Measurements from ENCODE around the gene KHSRP. TPM values are rescaled to one million over a fixed set of nuclear protein-coding genes. Genes with fewer than 3 reads are reported as not detected.

KHSRP gene
- total and polyA plus RNA-seq, 2 donors (not counting 1 experiment from before 2014, with no cell fraction given): 79.6 to 205 TPM

- TF ChIP-seq CTCF (IDR thresholded peaks at IDR 0.05): no peak
- TF ChIP-seq EZH2 (IDR thresholded peaks at IDR 0.05; ENCODE audit: borderline replicate concordance, insufficient read depth, low read depth, low read length, poor library complexity, severe bottlenecking): no peak
- ChIA-PET CTCF (no interaction called here), POLR2A (no interaction called here)
- peaks cover 4% of the 10 kb centered on the region for H3K79me2 ChIP-seq (ENCODE audit: control insufficient read depth, insufficient read depth, low read length)
- no peaks in the 10 kb centered on the region for H3K27me3 Mint-ChIP-seq
- no peak for ATAC-seq (ENCODE audit: low read depth)
- H3K4me2 ChIP-seq (replicated peaks; ENCODE audit: low read depth, low read length, poor library complexity, severe bottlenecking): no peak overlapping the region
- no peak overlapping the region for H3K27ac Mint-ChIP-seq
- H3K9ac ChIP-seq (ENCODE audit: low read length): no peak overlapping the region
- no peak for DNase-seq
- peaks cover 1 to 72% of the 10 kb centered on the region in 2 experiments for H3K36me3 ChIP-seq (replicated peaks in 1 of 2; ENCODE audit: control extremely low read depth in 1 of 2, control insufficient read depth in 1 of 2, extremely low read depth in 1 of 2, insufficient read depth in 2 of 2, low read length in 1 of 2)
- no peak overlapping the region for H2AFZ ChIP-seq (ENCODE audit: insufficient read depth, low read depth, low read length, poor library complexity, severe bottlenecking)
- no peaks in the 10 kb centered on the region for H3K4me1 ChIP-seq (ENCODE audit: control insufficient read depth in 2 of 2, insufficient read depth in 2 of 2, low read length in 2 of 2)
- H3K27ac ChIP-seq (ENCODE audit: low read length in 2 of 2): no peak overlapping the region
- intact Hi-C loops (cut with micrococcal nuclease): no loop called here
- H3K27me3 ChIP-seq (replicated peaks in 1 of 4; ENCODE audit: control extremely low read depth in 1 of 4, control insufficient read depth in 3 of 4, insufficient read depth in 4 of 4, low read length in 3 of 4): no peaks in the 10 kb centered on the region
- H3K9me3 Mint-ChIP-seq (ENCODE audit: insufficient read depth): peaks cover 3% of the 10 kb centered on the region
- H3K9me3 ChIP-seq (ENCODE audit: control extremely low read depth in 1 of 3, control insufficient read depth in 2 of 3, insufficient read depth in 1 of 3, low read length in 2 of 3): peaks cover 0 to 18% (median 0%) of the 10 kb centered on the region in 3 donors
- H4K20me1 ChIP-seq (ENCODE audit: control insufficient read depth, insufficient read depth, low read length, poor library complexity, severe bottlenecking): no peaks in the 10 kb centered on the region
- 100% methylated on average over 1 of the region's 4 CpGs for WGBS (ENCODE audit: insufficient coverage)
- no peak overlapping the region for H3K4me3 Mint-ChIP-seq
- no peaks in the 10 kb centered on the region for H3K4me1 Mint-ChIP-seq
- no peak overlapping the region for H3K4me3 ChIP-seq (ENCODE audit: control extremely low read depth in 1 of 5, extremely low read depth in 1 of 5, insufficient read depth in 1 of 5, low read depth in 2 of 5, low read length in 4 of 5)
Measured at GRCh38 chr19:6384381-6384780, 40.2 kb downstream of the KHSRP start.

- Histone ChIP-seq H2AFZ (ENCODE audit: insufficient read depth, low read depth, low read length, poor library complexity, severe bottlenecking) (no peak overlapping the region), H3K4me3 (ENCODE audit: control extremely low read depth in 1 of 5, extremely low read depth in 1 of 5, insufficient read depth in 1 of 5, low read depth in 2 of 5, low read length in 4 of 5) (no peak overlapping the region), H3K79me2 (ENCODE audit: control insufficient read depth, insufficient read depth, low read length) (peaks cover under 1% of the 10 kb centered on the region), H4K20me1 (ENCODE audit: control insufficient read depth, insufficient read depth, low read length, poor library complexity, severe bottlenecking) (no peaks in the 10 kb centered on the region), H3K9me3 (ENCODE audit: control extremely low read depth in 1 of 3, control insufficient read depth in 2 of 3, insufficient read depth in 1 of 3, low read length in 2 of 3) (peaks cover 0 to 18% (median 0%) of the 10 kb centered on the region in 3 donors), H3K9ac (ENCODE audit: low read length) (no peak overlapping the region), H3K4me1 (ENCODE audit: control insufficient read depth in 2 of 2, insufficient read depth in 2 of 2, low read length in 2 of 2) (no peaks in the 10 kb centered on the region), H3K4me2 (replicated peaks; ENCODE audit: low read depth, low read length, poor library complexity, severe bottlenecking) (no peak overlapping the region), H3K27ac (ENCODE audit: low read length in 2 of 2) (no peak overlapping the region), H3K36me3 (replicated peaks in 1 of 2; ENCODE audit: control extremely low read depth in 1 of 2, control insufficient read depth in 1 of 2, extremely low read depth in 1 of 2, insufficient read depth in 2 of 2, low read length in 1 of 2) (peaks cover 1 to 66% of the 10 kb centered on the region in 2 experiments), H3K27me3 (replicated peaks in 1 of 4; ENCODE audit: control extremely low read depth in 1 of 4, control insufficient read depth in 3 of 4, insufficient read depth in 4 of 4, low read length in 3 of 4) (no peaks in the 10 kb centered on the region)
- ATAC-seq (ENCODE audit: low read depth) (no peak), DNase-seq (no peak)
- no peaks in the 10 kb centered on the region for H3K27me3 Mint-ChIP-seq
- intact Hi-C loops (cut with micrococcal nuclease): no loop called here
- POLR2A ChIA-PET: interaction anchor here (0.5 kb wide), 1 partner anchor 466 kb away, joined by 3 read pairs; no protein-coding TSS in a partner anchor
- 98% methylated on average over 19 of the region's 19 CpGs for WGBS (ENCODE audit: insufficient coverage)
- CTCF ChIA-PET: no interaction called here
- no peak overlapping the region for H3K4me3 Mint-ChIP-seq
- peaks cover 3% of the 10 kb centered on the region for H3K9me3 Mint-ChIP-seq (ENCODE audit: insufficient read depth)
- no peaks in the 10 kb centered on the region for H3K4me1 Mint-ChIP-seq
- no peak for TF ChIP-seq EZH2 (IDR thresholded peaks at IDR 0.05; ENCODE audit: borderline replicate concordance, insufficient read depth, low read depth, low read length, poor library complexity, severe bottlenecking)
- TF ChIP-seq CTCF (IDR thresholded peaks at IDR 0.05): no peak
- no peak overlapping the region for H3K27ac Mint-ChIP-seq
Measured at GRCh38 chr19:6383188-6383587, 41.4 kb downstream of the KHSRP start.
